ENCODE measurements around the gene RSU1.

- no peak for TF ChIP-seq ESRRG (CRISPR knock-in tag; IDR thresholded peaks at IDR 0.05)
- TF ChIP-seq SNAI2 (CRISPR knock-in tag; IDR thresholded peaks at IDR 0.05): no peak
- TF ChIP-seq CREB5 (CRISPR knock-in tag; IDR thresholded peaks at IDR 0.05; ENCODE audit: low read depth): no peak
- no peak for TF ChIP-seq ARNTL (CRISPR knock-in tag; IDR thresholded peaks at IDR 0.05; ENCODE audit: borderline replicate concordance, low read depth)
- TF ChIP-seq ZFP3 (CRISPR knock-in tag; IDR thresholded peaks at IDR 0.05): no peak
- no peak for TF ChIP-seq PATZ1 (CRISPR knock-in tag; IDR thresholded peaks at IDR 0.05; ENCODE audit: borderline replicate concordance)
Measured at GRCh38 chr10:16612115-16612980, 204.9 kb downstream of the RSU1 start.
